ENCODE data around the gene TDRD7. TPM values are rescaled to one million over a fixed set of nuclear protein-coding genes. Genes with fewer than 3 reads are reported as not detected.

Gene TDRD7
- total RNA-seq, 1 experiment from 2014 or later: 2.8 TPM

- TF ChIP-seq SMAD4 (CRISPR knock-in tag; IDR thresholded peaks at IDR 0.05) (no peak), TEAD1 (CRISPR knock-in tag; IDR thresholded peaks at IDR 0.05) (peak; percentile 17; the same call in 1 of the 2 replicates), ELF4 (CRISPR knock-in tag; IDR thresholded peaks at IDR 0.05; ENCODE audit: low read depth) (0 out of 2 replicates have a peak, but pooled peaks have one; percentile 31), ZNF317 (CRISPR knock-in tag; IDR thresholded peaks at IDR 0.05; ENCODE audit: borderline replicate concordance, low read depth) (no peak; the same call in 1 of the 2 replicates), PRDM15 (CRISPR knock-in tag; IDR thresholded peaks at IDR 0.05) (no peak), JAZF1 (CRISPR knock-in tag; IDR thresholded peaks at IDR 0.05) (no peak), CREB1 (CRISPR knock-in tag; IDR thresholded peaks at IDR 0.05) (no peak), ZBTB43 (CRISPR knock-in tag; IDR thresholded peaks at IDR 0.05) (0 out of 2 replicates have a peak, but pooled peaks have one; percentile 29), CBFB (CRISPR knock-in tag; IDR thresholded peaks at IDR 0.05; ENCODE audit: low read depth) (no peak), PRRX2 (CRISPR knock-in tag; IDR thresholded peaks at IDR 0.05) (peak; percentile 87; the same call in 1 of the 2 replicates), FOXP1 (CRISPR knock-in tag; IDR thresholded peaks at IDR 0.05; ENCODE audit: borderline replicate concordance) (peak; percentile 68; the same call in 1 of the 2 replicates), EMX1 (CRISPR knock-in tag; IDR thresholded peaks at IDR 0.05) (peak; percentile 89; the same call in 1 of the 2 replicates), ZSCAN18 (CRISPR knock-in tag; IDR thresholded peaks at IDR 0.05) (0 out of 2 replicates have a peak, but pooled peaks have one; percentile 65), NFATC4 (CRISPR knock-in tag; IDR thresholded peaks at IDR 0.05) (peak; percentile 46; the same call in 1 of the 2 replicates), SOX15 (CRISPR knock-in tag; IDR thresholded peaks at IDR 0.05) (no peak), ZNF423 (CRISPR knock-in tag; IDR thresholded peaks at IDR 0.05) (peak; percentile 53; the same call in 1 of the 2 replicates)
- TF ChIP-seq, protein P1, sequence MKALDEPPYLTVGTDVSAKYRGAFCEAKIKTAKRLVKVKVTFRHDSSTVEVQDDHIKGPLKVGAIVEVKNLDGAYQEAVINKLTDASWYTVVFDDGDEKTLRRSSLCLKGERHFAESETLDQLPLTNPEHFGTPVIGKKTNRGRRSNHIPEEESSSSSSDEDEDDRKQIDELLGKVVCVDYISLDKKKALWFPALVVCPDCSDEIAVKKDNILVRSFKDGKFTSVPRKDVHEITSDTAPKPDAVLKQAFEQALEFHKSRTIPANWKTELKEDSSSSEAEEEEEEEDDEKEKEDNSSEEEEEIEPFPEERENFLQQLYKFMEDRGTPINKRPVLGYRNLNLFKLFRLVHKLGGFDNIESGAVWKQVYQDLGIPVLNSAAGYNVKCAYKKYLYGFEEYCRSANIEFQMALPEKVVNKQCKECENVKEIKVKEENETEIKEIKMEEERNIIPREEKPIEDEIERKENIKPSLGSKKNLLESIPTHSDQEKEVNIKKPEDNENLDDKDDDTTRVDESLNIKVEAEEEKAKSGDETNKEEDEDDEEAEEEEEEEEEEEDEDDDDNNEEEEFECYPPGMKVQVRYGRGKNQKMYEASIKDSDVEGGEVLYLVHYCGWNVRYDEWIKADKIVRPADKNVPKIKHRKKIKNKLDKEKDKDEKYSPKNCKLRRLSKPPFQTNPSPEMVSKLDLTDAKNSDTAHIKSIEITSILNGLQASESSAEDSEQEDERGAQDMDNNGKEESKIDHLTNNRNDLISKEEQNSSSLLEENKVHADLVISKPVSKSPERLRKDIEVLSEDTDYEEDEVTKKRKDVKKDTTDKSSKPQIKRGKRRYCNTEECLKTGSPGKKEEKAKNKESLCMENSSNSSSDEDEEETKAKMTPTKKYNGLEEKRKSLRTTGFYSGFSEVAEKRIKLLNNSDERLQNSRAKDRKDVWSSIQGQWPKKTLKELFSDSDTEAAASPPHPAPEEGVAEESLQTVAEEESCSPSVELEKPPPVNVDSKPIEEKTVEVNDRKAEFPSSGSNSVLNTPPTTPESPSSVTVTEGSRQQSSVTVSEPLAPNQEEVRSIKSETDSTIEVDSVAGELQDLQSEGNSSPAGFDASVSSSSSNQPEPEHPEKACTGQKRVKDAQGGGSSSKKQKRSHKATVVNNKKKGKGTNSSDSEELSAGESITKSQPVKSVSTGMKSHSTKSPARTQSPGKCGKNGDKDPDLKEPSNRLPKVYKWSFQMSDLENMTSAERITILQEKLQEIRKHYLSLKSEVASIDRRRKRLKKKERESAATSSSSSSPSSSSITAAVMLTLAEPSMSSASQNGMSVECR (CRISPR knock-in tag; IDR thresholded peaks at IDR 0.05; ENCODE audit: borderline replicate concordance): no peak; the same call in 1 of the 2 replicates
Measured at GRCh38 chr9:97411789-97412625, at the start of gene TDRD7 (continued).

All from WTC11 (cell line).